ENCODE results near the gene SDR42E1.

Gene SDR42E1, protein sequence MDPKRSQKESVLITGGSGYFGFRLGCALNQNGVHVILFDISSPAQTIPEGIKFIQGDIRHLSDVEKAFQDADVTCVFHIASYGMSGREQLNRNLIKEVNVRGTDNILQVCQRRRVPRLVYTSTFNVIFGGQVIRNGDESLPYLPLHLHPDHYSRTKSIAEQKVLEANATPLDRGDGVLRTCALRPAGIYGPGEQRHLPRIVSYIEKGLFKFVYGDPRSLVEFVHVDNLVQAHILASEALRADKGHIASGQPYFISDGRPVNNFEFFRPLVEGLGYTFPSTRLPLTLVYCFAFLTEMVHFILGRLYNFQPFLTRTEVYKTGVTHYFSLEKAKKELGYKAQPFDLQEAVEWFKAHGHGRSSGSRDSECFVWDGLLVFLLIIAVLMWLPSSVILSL

GRCh38 chr16:82011199-82011641 is at the start of gene SDR42E1:
SDR42E1 (minus strand) TSS chr16:82011470; CDS start chr16:82000858, 10,612 bp downstream.
- TF ChIP-seq, protein P1, sequence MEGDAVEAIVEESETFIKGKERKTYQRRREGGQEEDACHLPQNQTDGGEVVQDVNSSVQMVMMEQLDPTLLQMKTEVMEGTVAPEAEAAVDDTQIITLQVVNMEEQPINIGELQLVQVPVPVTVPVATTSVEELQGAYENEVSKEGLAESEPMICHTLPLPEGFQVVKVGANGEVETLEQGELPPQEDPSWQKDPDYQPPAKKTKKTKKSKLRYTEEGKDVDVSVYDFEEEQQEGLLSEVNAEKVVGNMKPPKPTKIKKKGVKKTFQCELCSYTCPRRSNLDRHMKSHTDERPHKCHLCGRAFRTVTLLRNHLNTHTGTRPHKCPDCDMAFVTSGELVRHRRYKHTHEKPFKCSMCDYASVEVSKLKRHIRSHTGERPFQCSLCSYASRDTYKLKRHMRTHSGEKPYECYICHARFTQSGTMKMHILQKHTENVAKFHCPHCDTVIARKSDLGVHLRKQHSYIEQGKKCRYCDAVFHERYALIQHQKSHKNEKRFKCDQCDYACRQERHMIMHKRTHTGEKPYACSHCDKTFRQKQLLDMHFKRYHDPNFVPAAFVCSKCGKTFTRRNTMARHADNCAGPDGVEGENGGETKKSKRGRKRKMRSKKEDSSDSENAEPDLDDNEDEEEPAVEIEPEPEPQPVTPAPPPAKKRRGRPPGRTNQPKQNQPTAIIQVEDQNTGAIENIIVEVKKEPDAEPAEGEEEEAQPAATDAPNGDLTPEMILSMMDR (IDR thresholded peaks at IDR 0.05; ENCODE audit: borderline replicate concordance, control extremely low read depth, extremely low read depth, insufficient read depth, missing control alignments): no peak
- in situ Hi-C loops (cut with MboI; ENCODE audit: low sequenced_read_pairs, unreplicated experiment): no loop called here
- DNase-seq (ENCODE audit: low spot score): peak; percentile 36

- in situ Hi-C loops (cut with MboI; ENCODE audit: low sequenced_read_pairs, unreplicated experiment): no loop called here
- TF ChIP-seq, protein P1 (IDR thresholded peaks at IDR 0.05; ENCODE audit: borderline replicate concordance, control extremely low read depth, extremely low read depth, insufficient read depth, missing control alignments): no peak
- DNase-seq (ENCODE audit: low spot score): no peak
These were observed 48.7 kb upstream of the SDR42E1 start for GRCh38 chr16:82059983-82060421.

DNA sequence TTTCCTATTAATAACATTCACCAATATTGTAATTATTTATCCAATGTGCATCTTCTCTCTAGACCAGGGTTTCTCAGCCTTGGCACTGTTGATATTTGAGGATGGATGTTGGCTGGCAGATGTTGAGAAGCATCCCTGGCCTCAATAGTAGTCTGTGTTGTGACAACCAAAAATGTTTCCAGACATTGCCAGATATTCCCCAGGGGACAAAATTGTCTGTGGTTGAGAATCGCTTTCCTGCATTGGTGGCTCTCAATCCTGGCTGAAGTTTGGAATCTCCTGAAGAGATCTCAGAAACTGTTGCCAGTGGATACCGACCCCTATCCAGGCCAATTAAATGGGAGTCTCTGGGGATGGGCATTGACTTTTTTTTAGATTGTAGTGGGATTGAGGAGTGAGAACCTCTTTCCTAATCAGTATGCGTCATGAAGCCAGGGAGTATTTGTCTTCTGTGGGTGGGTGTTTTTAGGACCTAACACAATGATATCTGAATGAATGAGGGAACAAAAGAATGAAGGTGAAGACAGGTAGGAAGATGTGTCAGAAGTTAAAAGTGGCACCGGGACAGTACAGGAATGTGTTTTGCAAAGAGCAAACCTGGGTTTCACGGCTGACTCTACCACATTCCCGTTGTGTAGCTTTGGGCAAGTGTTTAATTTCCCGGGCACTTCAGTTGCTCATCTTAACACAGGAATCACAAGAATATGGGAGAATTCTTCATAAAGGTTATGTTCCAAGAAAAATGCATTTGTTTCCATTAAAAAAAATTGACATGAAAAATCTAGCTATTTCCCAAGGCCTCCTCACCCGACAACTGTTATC is 48.1 kb upstream of the SDR42E1 start:
- no peak for DNase-seq (ENCODE audit: low spot score)
- in situ Hi-C loops (cut with MboI; ENCODE audit: low sequenced_read_pairs, unreplicated experiment): no loop called here
- TF ChIP-seq, protein P1 (IDR thresholded peaks at IDR 0.05; ENCODE audit: borderline replicate concordance, control extremely low read depth, extremely low read depth, insufficient read depth, missing control alignments): no peak

GRCh38 chr16:82056550-82056896 is 45.3 kb upstream of the SDR42E1 start:
- in situ Hi-C loops (cut with MboI; ENCODE audit: low sequenced_read_pairs, unreplicated experiment): no loop called here
- DNase-seq (ENCODE audit: low spot score): no peak
- TF ChIP-seq, protein P1 (IDR thresholded peaks at IDR 0.05; ENCODE audit: borderline replicate concordance, control extremely low read depth, extremely low read depth, insufficient read depth, missing control alignments): no peak

- in situ Hi-C loops (cut with MboI; ENCODE audit: low sequenced_read_pairs, unreplicated experiment): no loop called here
- no peak for DNase-seq (ENCODE audit: low spot score)
- TF ChIP-seq, protein P1 (IDR thresholded peaks at IDR 0.05; ENCODE audit: borderline replicate concordance, control extremely low read depth, extremely low read depth, insufficient read depth, missing control alignments): no peak
These were observed 44.7 kb upstream of the SDR42E1 start for GRCh38 chr16:82055728-82056549.

DNA sequence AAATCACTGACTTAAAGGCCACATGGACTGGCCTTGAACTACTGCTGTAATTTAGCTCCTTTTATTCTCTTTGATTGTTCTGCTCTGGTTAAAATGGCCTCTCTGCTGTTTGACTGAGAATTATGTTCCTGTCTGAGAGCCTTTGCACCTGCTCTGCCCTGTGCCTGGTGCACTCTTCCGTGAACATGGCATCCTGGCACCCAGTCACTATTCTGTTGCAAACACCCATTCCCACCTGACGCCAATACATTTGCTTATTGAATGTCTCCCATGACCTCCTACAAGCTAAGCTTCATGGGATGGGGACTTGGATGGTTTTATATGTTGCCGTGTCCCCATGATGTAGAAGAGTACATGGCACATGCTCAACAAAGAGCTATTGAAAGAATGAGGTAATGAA is 43.8 kb upstream of the SDR42E1 start:
- TF ChIP-seq, protein P1 (IDR thresholded peaks at IDR 0.05; ENCODE audit: borderline replicate concordance, control extremely low read depth, extremely low read depth, insufficient read depth, missing control alignments): no peak
- in situ Hi-C loops (cut with MboI; ENCODE audit: low sequenced_read_pairs, unreplicated experiment): no loop called here
- DNase-seq (ENCODE audit: low spot score): no peak
